Measurements from ENCODE around the gene ARG2.
A peak's percentile ranks its signal among the peaks of the same experiment; 100 is the strongest.

ARG2 gene

DNA sequence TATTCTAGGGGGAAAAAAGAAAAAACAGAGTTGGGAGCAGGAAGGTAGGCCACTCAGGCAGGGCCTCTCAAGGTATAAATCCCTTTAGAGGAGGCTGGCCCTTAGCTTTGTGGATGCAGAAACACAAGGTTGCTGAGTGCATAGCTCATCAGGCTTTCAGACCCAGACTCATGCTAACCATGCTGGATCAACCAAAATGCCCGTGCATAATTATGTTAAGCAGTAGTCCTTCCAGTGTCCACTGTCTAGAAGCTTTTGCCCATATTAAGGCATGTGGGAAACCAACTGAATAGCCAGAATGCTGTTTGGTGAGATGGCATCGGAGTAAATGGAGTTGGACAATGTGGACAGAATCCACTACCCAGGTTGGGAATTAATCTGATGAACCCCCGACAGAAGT is 18.9 kb downstream of the ARG2 start:
- DNase-seq (ENCODE audit: low spot score) = no peak

DNA sequence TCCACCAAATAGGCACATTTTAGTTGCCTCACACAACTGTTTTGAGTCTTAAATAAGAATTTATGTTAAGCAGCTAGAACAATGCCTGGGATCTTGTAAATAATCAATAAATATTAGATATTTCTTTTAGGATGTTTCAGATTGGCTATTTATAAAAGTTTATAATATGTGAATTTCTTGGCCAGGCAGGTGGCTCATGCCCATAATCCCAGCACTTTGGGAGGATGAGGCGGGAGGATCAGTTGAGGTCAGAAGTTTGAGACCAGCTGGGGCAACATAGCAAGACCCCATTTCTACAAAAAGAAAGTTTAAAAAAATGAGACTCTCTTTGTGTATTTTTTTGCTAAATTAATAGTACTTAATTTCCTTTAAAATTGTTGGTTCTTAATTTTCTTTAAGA is 21.8 kb downstream of the ARG2 start:
- no peak for DNase-seq (ENCODE audit: low spot score)

GRCh38 chr14:67641902-67642749 is 22.4 kb downstream of the ARG2 start:
- DNase-seq (ENCODE audit: low spot score) = no peak

- no peak for DNase-seq (ENCODE audit: low spot score)
These were observed 24.0 kb downstream of the ARG2 start for GRCh38 chr14:67643713-67644112.

GRCh38 chr14:67644428-67644827 is 24.7 kb downstream of the ARG2 start:
- DNase-seq (ENCODE audit: low spot score) = no peak

DNA sequence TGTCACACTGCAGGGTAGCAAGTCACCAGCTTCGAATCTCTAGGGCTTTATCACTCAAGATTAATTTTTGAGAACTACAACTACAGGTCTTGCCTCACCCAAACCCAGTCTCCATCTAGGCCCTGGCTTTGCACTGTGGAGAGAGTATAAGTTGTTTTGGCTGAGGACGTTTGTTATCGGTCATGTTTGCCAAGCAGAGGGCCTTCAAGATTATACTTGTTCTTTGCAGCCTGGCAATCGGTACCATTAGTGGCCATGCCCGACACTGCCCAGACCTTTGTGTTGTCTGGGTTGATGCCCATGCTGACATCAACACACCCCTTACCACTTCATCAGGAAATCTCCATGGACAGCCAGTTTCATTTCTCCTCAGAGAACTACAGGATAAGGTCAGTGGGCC is 25.7 kb downstream of the ARG2 start:
- DNase-seq (ENCODE audit: low spot score) = no peak

GRCh38 chr14:67646131-67646530 is 26.4 kb downstream of the ARG2 start:
- no peak for DNase-seq (ENCODE audit: low spot score)

DNA sequence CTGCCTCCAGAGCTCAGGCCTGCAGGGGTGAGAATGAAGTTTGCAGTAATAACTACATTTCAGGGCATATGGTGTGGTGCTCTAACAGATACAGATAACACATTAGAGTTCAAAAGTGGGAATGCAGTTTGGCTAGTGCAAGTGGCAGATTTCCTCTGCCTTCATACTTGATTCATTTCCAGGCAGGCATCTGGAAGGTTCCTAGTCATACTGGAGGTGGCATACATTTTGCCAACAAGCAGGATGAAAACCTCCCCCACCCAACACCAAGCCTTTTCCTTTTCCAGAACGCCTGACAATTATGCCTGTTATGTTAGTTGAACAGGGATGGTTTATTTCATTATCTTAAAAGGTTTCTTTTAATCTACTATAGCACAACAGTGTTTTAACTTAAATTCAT is 30.4 kb downstream of the ARG2 start:
- DNase-seq (ENCODE audit: low spot score) = no peak

DNA sequence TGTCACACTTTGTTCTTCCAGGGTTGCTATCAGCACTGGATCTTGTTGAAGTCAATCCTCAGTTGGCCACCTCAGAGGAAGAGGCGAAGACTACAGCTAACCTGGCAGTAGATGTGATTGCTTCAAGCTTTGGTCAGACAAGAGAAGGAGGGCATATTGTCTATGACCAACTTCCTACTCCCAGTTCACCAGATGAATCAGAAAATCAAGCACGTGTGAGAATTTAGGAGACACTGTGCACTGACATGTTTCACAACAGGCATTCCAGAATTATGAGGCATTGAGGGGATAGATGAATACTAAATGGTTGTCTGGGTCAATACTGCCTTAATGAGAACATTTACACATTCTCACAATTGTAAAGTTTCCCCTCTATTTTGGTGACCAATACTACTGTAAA is 31.0 kb downstream of the ARG2 start:
- DNase-seq (ENCODE audit: low spot score) = peak; percentile 16

DNA sequence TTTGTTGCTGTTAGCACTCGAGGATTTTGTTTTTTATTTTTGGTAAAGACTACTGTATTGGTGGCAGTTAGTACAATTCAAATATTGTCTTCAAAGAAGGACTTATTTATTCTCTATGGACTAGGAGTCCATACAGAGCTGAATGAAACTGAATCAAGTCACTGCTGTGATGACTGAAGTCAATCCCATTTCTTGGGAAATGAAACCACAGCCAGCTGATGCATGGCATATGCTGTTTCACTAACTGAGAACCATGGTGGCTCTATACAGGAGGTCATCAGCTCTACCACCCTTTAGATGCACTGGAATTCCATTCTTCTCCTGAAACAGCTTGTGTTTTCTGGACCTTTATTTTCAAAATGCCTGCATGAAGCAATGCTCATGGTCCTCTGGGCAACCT is 32.5 kb downstream of the ARG2 start:
- DNase-seq (ENCODE audit: low spot score) = no peak

DNA sequence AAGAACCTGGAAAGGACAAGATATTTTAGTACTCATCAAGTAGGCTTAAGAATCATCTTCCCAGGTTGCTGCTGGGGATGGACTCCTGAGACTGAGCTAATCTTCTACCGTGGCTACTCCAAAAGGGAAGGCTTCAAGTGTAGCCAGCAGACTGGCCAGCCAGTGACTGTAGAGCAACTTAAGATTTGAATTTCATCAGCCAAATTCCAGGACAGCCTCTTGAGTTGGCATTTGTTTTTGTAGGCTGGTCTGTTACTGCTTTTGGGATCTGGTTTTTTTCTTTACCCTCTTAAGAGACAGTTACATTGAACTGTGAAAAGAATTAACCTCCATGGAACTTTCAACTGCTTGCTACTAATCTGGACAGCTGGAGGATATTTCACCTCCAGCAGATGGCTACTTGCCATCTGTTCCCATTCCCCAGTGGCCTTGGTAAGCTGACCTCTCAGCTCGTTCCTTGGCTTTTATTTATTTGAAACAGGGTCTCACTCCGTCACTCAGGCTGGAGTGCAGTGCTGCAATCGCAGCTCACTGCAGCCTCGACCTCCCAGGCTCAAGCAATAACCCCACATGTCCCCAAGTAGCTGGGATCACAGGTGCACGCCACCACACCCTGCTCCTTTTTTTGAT is 34.0 kb downstream of the ARG2 start:
- DNase-seq (ENCODE audit: low spot score) = no peak

- no peak for DNase-seq (ENCODE audit: low spot score)
These were observed 43.9 kb downstream of the ARG2 start for GRCh38 chr14:67663633-67664032.

DNA sequence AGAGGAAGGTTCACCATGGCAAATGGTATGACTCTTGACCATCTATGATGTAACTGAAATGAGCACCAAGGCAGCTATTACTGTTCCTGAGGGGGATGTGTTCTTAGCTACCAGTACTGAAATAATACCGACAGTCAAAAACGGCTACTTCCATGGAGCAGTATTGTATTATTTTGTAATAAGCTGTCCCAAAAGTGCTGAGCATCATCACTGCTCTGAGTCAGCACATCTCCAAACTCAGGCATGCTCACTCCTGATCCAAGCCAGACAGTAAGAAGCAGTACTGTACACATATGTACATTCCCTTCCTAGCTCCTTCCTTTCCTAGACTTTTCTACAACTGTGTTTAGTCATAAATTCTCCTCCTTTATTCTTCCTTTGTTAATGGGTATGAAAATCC is 46.1 kb downstream of the ARG2 start:
- DNase-seq (ENCODE audit: low spot score) = peak; percentile 21

GRCh38 chr14:67666750-67667449 is 47.2 kb downstream of the ARG2 start:
- DNase-seq (ENCODE audit: low spot score) = peak; percentile 55

- DNase-seq (ENCODE audit: low spot score) = no peak
These were observed 48.8 kb downstream of the ARG2 start for GRCh38 chr14:67668559-67668958.

GRCh38 chr14:67673451-67673850 is 53.7 kb downstream of the ARG2 start:
- no peak for DNase-seq (ENCODE audit: low spot score)

- DNase-seq (ENCODE audit: low spot score) = peak; percentile 71
These were observed 54.4 kb downstream of the ARG2 start for GRCh38 chr14:67674139-67674479.

- DNase-seq (ENCODE audit: low spot score) = peak; percentile 84
These were observed 54.9 kb downstream of the ARG2 start, which contains the start of gene VTI1B for GRCh38 chr14:67674480-67675218. Gene VTI1B, minus strand, starts transcription at chr14:67674632. Its CDS starts 143 bp downstream, at chr14:67674489.

DNA sequence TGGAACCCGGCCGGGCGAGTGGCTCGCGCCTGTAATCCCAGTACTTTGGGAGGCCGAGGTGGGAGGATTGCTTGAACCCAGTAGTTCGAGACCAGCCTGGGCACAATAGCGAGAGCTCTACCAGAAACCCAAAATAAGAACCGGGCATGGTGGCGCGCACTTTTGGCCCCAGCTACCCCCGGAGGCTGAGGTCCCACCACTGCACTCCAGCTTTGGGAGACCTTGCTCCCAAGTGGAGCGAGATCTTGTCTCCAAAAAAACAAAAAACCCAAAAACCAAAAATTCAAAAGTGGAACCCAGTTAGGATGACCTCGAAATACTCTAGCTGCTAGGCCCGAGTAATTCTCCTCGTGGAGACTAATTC is 55.5 kb downstream of the ARG2 start:
- DNase-seq (ENCODE audit: low spot score) = no peak

GRCh38 chr14:67679006-67679405 is 59.3 kb downstream of the ARG2 start:
- DNase-seq (ENCODE audit: low spot score) = no peak

DNA sequence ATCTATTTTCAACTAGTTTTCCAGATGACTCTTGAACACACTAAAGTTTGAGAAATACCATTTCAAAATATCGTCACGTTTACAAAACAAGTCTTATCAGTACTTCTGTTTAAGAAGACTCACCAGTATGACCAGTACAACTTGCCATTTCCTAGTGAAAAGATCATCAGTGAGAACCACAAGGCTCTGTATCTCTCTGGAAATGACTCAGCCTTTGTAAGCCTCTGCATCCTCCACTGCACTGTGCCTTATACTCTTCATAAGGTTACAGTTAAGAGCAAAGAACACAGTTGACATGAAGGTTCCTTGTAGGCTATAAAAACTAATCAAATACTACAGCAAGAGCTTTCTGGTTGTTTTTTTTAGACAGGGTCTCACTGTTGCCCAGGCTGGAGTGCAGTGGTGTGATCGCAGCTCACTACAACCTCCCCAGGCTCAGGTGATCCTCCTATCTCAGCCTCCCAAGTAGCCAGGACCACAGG is 60.4 kb downstream of the ARG2 start:
- DNase-seq (ENCODE audit: low spot score) = peak; percentile 71

DNA sequence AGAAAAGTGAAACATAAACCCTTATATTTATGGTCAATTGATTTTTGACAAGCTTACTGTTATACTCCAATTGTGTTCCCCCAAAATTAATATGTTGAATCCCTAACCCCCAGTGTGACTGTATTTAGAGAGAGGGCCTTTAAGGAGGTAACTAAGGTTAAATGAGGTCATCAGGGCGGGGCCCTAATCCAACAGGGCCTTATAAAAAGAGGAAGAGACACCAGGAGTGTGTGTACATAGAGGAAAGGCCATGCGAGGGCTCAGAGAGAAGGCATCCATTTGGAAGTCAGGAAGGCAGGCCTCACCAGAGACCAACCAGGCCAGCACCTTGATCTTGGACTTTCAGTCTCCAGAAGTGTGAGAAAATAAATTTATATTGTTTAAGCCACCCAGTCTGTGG is 61.2 kb downstream of the ARG2 start:
- no peak for DNase-seq (ENCODE audit: low spot score)

All from hepatic stellate cell (primary cell).